Immature natural killer cell (primary cell): ENCODE data around the gene LSM2. TPM values are rescaled to one million over a fixed set of nuclear protein-coding genes. Genes with fewer than 3 reads are reported as not detected.
"Not testable (repeated sequence)": the region's sequence is repeated elsewhere in the genome, so short reads cannot be mapped to it uniquely, and the experiment has no call there.

Experiments used
- DNase-seq, 3 donors: peaks; one replicate each; pipeline ENCODE4 v3.0.0; 2022; ENCODE audit warnings: mixed read lengths in 1 of 3
- H3K27ac Mint-ChIP-seq, 6 donors: one replicate each; pipeline ENCODE4 v1.8.0; 2020; ENCODE audit warnings: mixed read lengths in 6 of 6, mild to moderate bottlenecking in 5 of 6, inconsistent platforms in 4 of 6, moderate library complexity in 3 of 6
- H3K27me3 Mint-ChIP-seq, 3 donors: one replicate each; pipeline ENCODE4 v1.8.0; 2020 to 2021; ENCODE audit warnings: low read depth in 3 of 3, mild to moderate bottlenecking in 3 of 3, mixed read lengths in 3 of 3, moderate library complexity in 3 of 3, inconsistent platforms in 1 of 3
- H3K36me3 Mint-ChIP-seq, 3 donors: one replicate each; pipeline ENCODE4 v1.8.0; 2020; ENCODE audit warnings: mixed read lengths in 3 of 3, inconsistent platforms in 2 of 3, mild to moderate bottlenecking in 2 of 3
- H3K4me1 Mint-ChIP-seq, 2 donors: one replicate each; pipeline ENCODE4 v1.8.0; 2020; ENCODE audit warnings: inconsistent platforms in 2 of 2, mild to moderate bottlenecking in 2 of 2, mixed read lengths in 2 of 2, moderate library complexity in 1 of 2
- H3K4me3 Mint-ChIP-seq, 5 donors: one replicate each; pipeline ENCODE4 v1.8.0; 2020; ENCODE audit warnings: mild to moderate bottlenecking in 5 of 5, mixed read lengths in 5 of 5, inconsistent platforms in 3 of 5, moderate library complexity in 3 of 5
- H3K9me3 Mint-ChIP-seq, 6 donors: one replicate each; pipeline ENCODE4 v1.8.0; 2020; ENCODE audit warnings: mild to moderate bottlenecking in 6 of 6, mixed read lengths in 6 of 6, inconsistent platforms in 4 of 6, moderate library complexity in 3 of 6
- polyA plus RNA-seq, 3 donors: library from polyadenylated mRNA; unstranded; fragments of 300-500 nt; fragmentation: Illumina TruSeq; gene quantifications; one replicate each; pipeline ENCODE4 v1.2.3, GENCODE V29; 2021

LSM2 gene
- polyA plus RNA-seq, 3 donors from 2014 or later, result 77.7 to 97.1 (median 94.6) TPM

DNA sequence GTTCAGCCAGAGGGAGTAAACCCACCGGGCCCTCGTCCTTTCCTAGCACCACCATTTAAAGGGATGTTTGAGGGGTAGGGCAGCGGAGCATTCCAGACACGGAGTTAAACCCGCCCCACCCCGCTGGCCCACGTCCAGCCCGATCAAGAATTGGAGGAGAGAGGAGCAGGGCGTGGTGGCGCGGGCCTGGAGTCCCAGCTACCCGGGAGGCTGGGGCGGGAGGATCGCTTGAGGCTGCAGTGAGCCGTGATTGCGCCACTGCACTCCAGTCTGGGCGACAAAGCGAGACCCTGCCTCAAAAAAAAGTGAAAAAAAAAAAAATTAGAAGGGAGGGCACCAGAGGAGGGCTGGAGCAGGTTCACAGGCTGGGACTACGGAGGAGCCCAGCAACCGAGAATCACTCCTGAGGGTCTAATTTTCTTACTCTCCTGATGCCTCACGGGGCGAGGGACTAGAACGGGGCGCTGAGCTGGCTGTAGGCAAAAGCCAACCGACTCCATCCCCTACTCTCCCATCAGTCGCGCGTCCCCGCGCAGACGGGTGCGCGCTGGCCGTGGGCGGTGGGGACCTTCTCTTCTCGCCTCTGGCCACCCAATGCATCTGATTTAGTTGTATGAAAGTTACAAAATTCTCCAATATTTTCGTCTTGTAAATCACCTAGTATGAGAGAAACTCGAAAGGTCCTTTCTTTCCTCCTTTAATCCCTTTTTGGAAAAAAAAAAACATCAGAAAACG lies 14.7 kb upstream of the LSM2 start:
- DNase-seq, result peak in 2 of 3 donors; percentile 45
- Mint-ChIP-seq H3K27me3 (peaks cover 0 to 8% (median 2%) of the 10 kb centered on the region in 3 donors), H3K4me3 (peak overlapping the region; percentile 89 to 96 (median 94)), H3K9me3 (no peaks in the 10 kb centered on the region), H3K4me1 (peaks cover 45 to 55% of the 10 kb centered on the region in 2 donors), H3K36me3 (no peaks in the 10 kb centered on the region), H3K27ac (peak overlapping the region; percentile 81 to 96 (median 94))

DNA sequence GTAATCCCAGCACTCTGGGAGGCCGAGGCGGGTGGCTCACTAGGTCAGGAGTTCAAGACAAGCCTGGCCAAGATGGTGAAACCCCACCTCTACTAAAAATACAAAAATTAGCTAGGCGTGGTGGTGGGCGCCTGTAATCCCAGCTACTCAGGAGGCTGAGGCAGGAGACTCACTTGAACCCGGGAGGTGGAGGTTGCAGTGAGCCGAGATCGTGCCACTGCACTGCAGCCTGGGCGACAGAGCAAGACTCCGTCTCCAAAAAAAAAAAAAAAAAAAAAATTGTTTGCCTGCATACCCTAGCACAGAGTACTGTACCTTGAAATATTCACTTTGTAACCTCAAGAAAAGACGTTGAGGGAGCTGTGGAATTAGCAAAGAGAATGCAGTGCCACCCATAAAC lies 13.6 kb upstream of the LSM2 start:
- not testable (repeated sequence) for H3K36me3 Mint-ChIP-seq, H3K9me3 Mint-ChIP-seq, DNase-seq, H3K27me3 Mint-ChIP-seq, H3K27ac Mint-ChIP-seq
- Mint-ChIP-seq H3K4me3 (peak overlapping the region in 4 of 5 donors; percentile 89 to 95 (median 92)), H3K4me1 (peaks cover 39 to 50% of the 10 kb centered on the region in 2 donors)

DNA sequence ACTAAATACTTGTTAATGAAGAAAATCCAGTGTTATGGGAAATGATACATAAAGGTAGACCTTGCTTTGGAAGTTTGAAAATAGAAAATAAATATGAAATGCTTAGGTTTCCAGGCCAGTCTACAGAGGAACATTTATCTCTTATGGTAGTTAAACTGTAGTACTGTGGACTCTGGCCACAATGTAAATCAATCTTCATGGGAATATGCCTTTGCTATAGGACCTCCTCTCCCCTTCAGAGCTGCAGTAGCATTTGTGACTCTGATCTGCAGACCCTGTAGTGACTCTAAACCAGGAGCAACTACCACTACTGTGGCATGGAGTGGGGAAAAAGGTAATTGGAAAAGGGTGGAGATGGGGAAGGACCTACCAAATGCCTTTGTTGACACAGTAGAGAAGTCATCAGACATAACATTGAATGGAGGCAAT lies 13.1 kb upstream of the LSM2 start:
- no peak for DNase-seq
- peaks cover 42 to 46% of the 10 kb centered on the region in 2 donors for H3K4me1 Mint-ChIP-seq
- H3K9me3 Mint-ChIP-seq, result no peaks in the 10 kb centered on the region
- H3K4me3 Mint-ChIP-seq, result peak overlapping the region; percentile 19 to 75 (median 63)
- H3K36me3 Mint-ChIP-seq, result no peaks in the 10 kb centered on the region
- H3K27ac Mint-ChIP-seq, result peak overlapping the region in 4 of 6 donors; percentile 44 to 85 (median 70)
- peaks cover 0 to 9% (median 2%) of the 10 kb centered on the region in 3 donors for H3K27me3 Mint-ChIP-seq

DNA sequence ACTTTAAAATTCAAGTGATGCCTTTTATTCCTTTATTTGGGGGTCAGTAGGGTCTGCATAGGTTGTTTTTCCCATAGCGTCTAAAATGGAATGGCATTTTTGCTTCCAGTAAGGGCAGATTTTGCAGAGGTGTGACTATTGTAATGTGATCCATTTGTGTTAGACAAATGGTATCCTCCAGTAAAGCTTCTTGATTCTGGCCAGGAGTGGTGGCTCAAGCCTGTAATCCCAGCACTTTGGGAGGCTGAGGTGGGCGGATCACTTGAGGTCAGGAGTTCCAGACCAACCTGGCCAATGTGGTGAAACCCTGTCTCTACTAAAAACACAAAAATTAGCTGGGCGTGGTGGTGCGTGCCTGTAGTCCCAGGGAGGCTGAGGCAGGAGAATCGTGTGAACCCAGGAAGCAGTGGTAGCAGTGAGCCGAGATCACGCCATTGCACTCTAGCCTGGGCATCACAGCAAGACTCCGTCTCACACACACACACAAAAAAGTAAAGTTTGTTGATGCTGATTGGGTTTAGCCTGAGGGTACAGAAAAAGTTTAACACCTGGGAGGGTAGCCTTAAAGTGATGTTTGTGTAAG lies 11.3 kb upstream of the LSM2 start:
- peak overlapping the region; percentile 83 to 95 (median 87) for H3K4me3 Mint-ChIP-seq
- H3K4me1 Mint-ChIP-seq, result peaks cover 50 to 51% of the 10 kb centered on the region in 2 donors
- H3K36me3 Mint-ChIP-seq, H3K9me3 Mint-ChIP-seq, H3K27me3 Mint-ChIP-seq, DNase-seq: not testable (repeated sequence)
- peak overlapping the region; percentile 75 to 94 (median 89) for H3K27ac Mint-ChIP-seq

DNA sequence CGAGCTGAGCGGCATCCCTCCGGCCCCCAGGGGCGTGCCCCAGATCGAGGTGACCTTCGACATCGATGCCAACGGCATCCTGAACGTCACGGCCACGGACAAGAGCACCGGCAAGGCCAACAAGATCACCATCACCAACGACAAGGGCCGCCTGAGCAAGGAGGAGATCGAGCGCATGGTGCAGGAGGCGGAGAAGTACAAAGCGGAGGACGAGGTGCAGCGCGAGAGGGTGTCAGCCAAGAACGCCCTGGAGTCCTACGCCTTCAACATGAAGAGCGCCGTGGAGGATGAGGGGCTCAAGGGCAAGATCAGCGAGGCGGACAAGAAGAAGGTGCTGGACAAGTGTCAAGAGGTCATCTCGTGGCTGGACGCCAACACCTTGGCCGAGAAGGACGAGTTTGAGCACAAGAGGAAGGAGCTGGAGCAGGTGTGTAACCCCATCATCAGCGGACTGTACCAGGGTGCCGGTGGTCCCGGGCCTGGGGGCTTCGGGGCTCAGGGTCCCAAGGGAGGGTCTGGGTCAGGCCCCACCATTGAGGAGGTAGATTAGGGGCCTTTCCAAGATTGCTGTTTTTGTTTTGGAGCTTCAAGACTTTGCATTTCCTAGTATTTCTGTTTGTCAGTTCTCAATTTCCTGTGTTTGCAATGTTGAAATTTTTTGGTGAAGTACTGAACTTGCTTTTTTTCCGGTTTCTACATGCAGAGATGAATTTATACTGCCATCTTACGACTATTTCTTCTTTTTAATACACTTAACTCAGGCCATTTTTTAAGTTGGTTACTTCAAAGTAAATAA lies 10.6 kb upstream of the LSM2 start:
- Mint-ChIP-seq H3K4me3 (peak overlapping the region; percentile 83 to 95 (median 87)), H3K4me1 (peaks cover 44 to 46% of the 10 kb centered on the region in 2 donors), H3K27ac (peak overlapping the region; percentile 75 to 94 (median 89))
- not testable (repeated sequence) for H3K36me3 Mint-ChIP-seq, H3K9me3 Mint-ChIP-seq, H3K27me3 Mint-ChIP-seq
- peak; percentile 41 to 52 (median 41) for DNase-seq

DNA sequence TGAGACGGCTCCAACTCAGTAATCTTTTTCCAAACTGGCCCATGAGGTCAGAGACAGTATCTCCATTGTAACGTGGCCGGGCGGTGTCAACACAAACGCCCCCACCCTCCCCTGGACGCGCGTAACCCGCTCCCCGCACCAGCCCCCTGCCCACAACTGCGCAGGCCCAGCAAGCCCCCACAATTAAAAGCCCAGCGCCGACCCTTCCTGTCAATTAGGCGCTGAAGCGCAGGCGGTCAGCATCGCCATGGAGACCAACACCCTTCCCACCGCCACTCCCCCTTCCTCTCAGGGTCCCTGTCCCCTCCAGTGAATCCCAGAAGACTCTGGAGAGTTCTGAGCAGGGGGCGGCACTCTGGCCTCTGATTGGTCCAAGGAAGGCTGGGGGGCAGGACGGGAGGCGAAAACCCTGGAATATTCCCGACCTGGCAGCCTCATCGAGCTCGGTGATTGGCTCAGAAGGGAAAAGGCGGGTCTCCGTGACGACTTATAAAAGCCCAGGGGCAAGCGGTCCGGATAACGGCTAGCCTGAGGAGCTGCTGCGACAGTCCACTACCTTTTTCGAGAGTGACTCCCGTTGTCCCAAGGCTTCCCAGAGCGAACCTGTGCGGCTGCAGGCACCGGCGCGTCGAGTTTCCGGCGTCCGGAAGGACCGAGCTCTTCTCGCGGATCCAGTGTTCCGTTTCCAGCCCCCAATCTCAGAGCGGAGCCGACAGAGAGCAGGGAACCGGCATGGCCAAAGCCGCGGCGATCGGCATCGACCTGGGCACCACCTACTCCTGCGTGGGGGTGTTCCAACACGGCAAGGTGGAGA lies 8.5 kb upstream of the LSM2 start, which contains the start of the genes HSPA1A and HSPA1L:
HSPA1A (plus strand) TSS at position 519 of the 814 bp plus-strand sequence; CDS start at position 733, 214 bp downstream.
HSPA1L (minus strand) TSS at position 259 of the 814 bp plus-strand sequence. CDS start 3,311 bp downstream, outside the sequence.
- peaks cover 0 to 7% (median 7%) of the 10 kb centered on the region in 3 donors for H3K36me3 Mint-ChIP-seq
- peaks cover 28 to 34% of the 10 kb centered on the region in 2 donors for H3K4me1 Mint-ChIP-seq
- peaks cover 2 to 9% (median 3%) of the 10 kb centered on the region in 3 donors for H3K27me3 Mint-ChIP-seq
- H3K27ac Mint-ChIP-seq, result peak within 1 kb of the TSS; percentile 83 to 94 (median 90)
- peak within 1 kb of the TSS; percentile 90 to 96 (median 94) for H3K4me3 Mint-ChIP-seq
- no peaks in the 10 kb centered on the region for H3K9me3 Mint-ChIP-seq
- peak; percentile 54 to 60 (median 59) for DNase-seq

DNA sequence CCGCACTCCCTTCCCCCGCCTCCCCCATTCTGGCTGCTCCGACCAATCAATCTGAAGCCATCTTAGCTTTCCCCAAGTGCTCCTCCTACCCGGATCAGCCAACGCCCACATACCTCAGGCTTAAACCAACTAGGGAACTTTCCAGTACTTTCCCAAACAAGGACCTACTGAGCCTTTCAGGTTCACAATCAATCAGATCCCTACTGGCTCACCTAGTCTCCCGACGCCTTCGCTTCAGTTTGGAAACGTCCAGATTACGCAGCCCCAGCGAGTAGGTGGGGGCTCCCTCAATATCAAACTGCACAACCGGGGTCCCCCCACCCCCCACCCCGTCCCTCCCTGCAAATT lies 7.9 kb upstream of the LSM2 start:
- peaks cover 0 to 12% (median 7%) of the 10 kb centered on the region in 3 donors for H3K36me3 Mint-ChIP-seq
- no peaks in the 10 kb centered on the region for H3K9me3 Mint-ChIP-seq
- peaks cover 2 to 9% (median 3%) of the 10 kb centered on the region in 3 donors for H3K27me3 Mint-ChIP-seq
- DNase-seq, result peak; percentile 44 to 51 (median 50)
- H3K27ac Mint-ChIP-seq, result peak overlapping the region; percentile 83 to 94 (median 90)
- H3K4me3 Mint-ChIP-seq, result peak overlapping the region; percentile 90 to 96 (median 94)
- peaks cover 23 to 31% of the 10 kb centered on the region in 2 donors for H3K4me1 Mint-ChIP-seq

DNA sequence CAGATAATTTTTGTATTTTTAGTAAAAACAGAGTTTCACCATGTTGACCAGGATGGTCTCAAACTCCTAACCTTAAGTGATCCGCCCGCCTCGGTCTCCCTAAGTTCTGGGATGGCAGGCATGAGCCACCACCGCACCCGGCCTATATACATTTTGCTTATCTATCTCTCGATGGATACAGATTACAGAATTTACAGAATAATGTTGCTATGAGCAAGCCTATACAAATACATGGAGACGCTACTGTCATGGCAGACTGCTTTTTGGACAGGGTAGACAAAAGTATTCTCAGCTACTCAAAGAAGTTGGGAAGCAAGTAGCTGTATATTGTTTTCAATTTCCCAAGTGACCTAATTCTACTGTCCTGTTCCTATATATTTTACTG lies 6.7 kb upstream of the LSM2 start:
- H3K27ac Mint-ChIP-seq, result peak overlapping the region in 1 of 6 donors; percentile 77
- H3K9me3 Mint-ChIP-seq, result no peaks in the 10 kb centered on the region
- DNase-seq, result no peak
- peak overlapping the region in 3 of 5 donors; percentile 90 to 94 (median 93) for H3K4me3 Mint-ChIP-seq
- peaks cover 19 to 27% of the 10 kb centered on the region in 2 donors for H3K4me1 Mint-ChIP-seq
- peaks cover 0 to 11% (median 3%) of the 10 kb centered on the region in 3 donors for H3K27me3 Mint-ChIP-seq
- H3K36me3 Mint-ChIP-seq, result peaks cover 0 to 15% (median 7%) of the 10 kb centered on the region in 3 donors

DNA sequence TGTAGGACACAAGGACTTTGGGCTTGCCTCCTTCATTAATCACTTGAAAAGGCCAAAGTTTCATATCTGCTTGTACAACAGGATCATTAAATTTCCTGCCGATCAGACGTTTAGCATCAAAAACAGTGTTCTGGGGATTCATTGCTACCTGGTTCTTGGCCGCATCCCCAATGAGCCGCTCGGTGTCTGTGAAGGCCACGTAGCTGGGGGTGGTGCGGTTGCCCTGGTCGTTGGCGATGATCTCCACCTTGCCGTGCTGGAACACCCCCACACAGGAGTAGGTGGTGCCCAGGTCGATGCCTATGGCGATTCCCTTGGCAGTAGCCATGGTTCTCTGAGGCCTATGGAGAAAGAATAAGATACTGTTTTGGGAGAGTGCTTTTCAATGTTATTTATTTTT lies 4.9 kb upstream of the LSM2 start:
- no peak for DNase-seq
- Mint-ChIP-seq H3K27me3 (peaks cover 3 to 6% (median 6%) of the 10 kb centered on the region in 3 donors), H3K4me1 (peaks cover 13 to 19% of the 10 kb centered on the region in 2 donors), H3K27ac (no peak overlapping the region), H3K9me3 (no peaks in the 10 kb centered on the region), H3K36me3 (peaks cover 0 to 15% (median 7%) of the 10 kb centered on the region in 3 donors), H3K4me3 (peak overlapping the region in 1 of 5 donors; percentile 10)

DNA sequence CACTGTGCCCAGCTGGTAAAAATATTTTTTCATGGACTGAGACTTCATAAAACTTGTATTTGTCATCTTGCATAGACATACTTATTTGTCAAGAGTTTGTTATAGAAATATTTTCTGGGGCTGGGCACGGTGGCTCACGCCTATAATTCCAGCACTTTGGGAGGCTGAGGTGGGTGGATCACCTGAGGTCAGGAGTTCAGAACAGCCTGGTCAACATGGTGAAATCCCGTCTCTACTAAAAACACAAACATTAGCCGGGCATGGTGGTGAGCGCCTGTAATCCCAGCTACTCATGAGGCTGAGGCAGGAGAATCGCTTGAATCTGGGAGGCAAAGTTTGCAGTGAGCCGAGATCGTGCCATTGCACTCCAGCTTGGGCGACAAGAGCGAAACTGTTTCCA lies 1.8 kb upstream of the LSM2 start:
- not testable (repeated sequence) for H3K9me3 Mint-ChIP-seq, DNase-seq, H3K27me3 Mint-ChIP-seq, H3K4me3 Mint-ChIP-seq
- Mint-ChIP-seq H3K36me3 (peaks cover 0 to 15% (median 7%) of the 10 kb centered on the region in 3 donors), H3K27ac (peak overlapping the region in 1 of 6 donors; percentile 7), H3K4me1 (peaks cover 14 to 17% of the 10 kb centered on the region in 2 donors)

DNA sequence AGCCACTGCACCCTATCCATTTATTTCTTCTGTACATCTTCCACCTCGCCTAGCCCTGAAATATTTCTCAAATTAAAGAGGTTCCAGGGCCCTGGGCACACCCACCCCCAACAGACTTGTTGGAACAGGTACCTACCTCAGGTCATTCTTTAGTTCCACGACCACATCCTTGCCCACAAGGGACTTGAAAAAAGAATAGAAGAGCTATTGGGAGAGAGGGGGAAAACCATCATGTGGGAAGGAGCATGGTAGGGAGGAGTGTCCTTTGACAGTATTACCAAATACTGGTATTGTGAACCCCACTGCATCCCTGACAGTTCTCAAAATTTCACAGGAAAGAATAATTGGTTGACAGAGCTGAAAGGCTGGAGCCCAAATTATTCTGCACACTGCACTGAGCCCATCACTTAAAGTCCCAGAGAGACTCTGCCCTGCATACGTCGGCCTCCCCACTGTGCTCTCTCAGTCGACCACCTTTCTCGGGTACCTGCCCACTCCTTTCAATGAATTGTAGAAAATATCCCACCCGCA lies 762 bp downstream of the LSM2 start:
- DNase-seq, result no peak
- H3K4me3 Mint-ChIP-seq, result peak overlapping the region; percentile 89 to 93 (median 92)
- H3K27ac Mint-ChIP-seq, result peak overlapping the region; percentile 95 to 98 (median 98)
- H3K9me3 Mint-ChIP-seq, result no peaks in the 10 kb centered on the region
- H3K27me3 Mint-ChIP-seq, result peaks cover 3 to 10% (median 7%) of the 10 kb centered on the region in 3 donors
- peaks cover 0 to 12% (median 8%) of the 10 kb centered on the region in 3 donors for H3K36me3 Mint-ChIP-seq
- peaks cover 15 to 16% of the 10 kb centered on the region in 2 donors for H3K4me1 Mint-ChIP-seq

DNA sequence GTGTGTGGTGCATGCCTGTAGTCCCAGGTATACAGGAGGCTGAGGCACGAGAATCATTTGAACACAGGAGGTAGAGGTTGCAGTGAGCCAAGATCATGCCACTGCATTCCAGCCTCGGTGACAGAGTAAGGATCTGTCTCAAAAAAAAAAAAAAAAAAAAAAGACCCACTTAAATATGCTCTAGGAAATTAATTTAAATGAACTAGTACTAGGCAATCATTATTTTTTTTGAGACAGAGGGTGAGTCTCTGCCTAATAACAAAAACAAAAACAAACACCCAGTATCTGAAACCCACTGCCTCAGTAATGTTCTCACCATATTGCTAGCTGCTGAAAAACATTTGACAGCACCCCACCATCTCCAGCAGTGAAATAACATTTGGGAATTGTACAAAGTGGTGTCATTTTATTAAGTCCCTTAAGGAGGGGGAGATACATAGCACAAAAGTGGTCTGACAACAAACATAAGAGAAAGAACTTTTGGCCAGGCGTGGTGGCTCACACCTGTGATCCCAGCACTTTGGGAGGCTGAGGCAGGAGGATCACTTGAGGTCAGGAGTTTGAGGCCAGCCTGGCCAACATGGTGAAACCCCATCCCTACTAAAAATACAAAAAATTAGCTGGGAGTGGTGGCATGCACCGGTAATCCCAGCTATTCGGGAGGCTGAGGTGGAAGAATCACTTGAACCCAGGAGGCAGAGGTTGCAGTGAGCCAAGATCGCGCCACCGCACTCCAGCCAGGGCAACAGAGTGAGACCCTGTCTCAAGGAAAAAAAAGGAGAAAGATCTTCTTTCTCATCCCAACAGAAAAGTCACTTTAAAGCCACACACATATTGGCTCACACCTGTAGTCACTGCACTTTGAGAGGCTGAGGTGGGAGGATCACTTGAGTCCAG lies 5.5 kb downstream of the LSM2 start:
- peaks cover 20 to 26% of the 10 kb centered on the region in 2 donors for H3K4me1 Mint-ChIP-seq
- not testable (repeated sequence) for H3K9me3 Mint-ChIP-seq, H3K4me3 Mint-ChIP-seq, DNase-seq, H3K27me3 Mint-ChIP-seq, H3K36me3 Mint-ChIP-seq, H3K27ac Mint-ChIP-seq
